Omental fat pad (tissue), 4 donors: ENCODE measurements around the gene KIF20A. TPM values are rescaled to one million over a fixed set of nuclear protein-coding genes. Genes with fewer than 3 reads are reported as not detected.

Experiments
- ATAC-seq: fragments of 150-250 bp; one replicate; pipeline ENCODE4 v1.9.1; 2016; ENCODE audit warnings: mild to moderate bottlenecking, moderate library complexity; ENCODE audit not compliant: low FRiP score
- DNase-seq: peaks from one replicate; pipeline ENCODE4 v3.0.0-alpha.2; 2019; ENCODE audit warnings: low spot score
- CTCF ChIP-seq, 3 donors: fragments of 450-650 bp; IDR thresholded peaks; one replicate each; pipeline ENCODE4 v1.5.1; 2016 to 2017; ENCODE audit warnings: antibody characterized with exemption in 3 of 3, mild to moderate bottlenecking in 3 of 3, moderate library complexity in 2 of 3
- total RNA-seq, 4 donors: library from RNA; depleted of rRNA; stranded (reverse); fragments of >200 nt; gene quantifications; one replicate each; pipeline ENCODE4 v1.1.0, GENCODE V29; 2016

KIF20A gene
- total RNA-seq, 4 donors from 2014 or later = 0.37 to 3.2 (median 3.0) TPM; not detected in 1

GRCh38 chr5:138230981-138231589, 52.2 kb downstream of the KIF20A start:
- ATAC-seq (no peak), DNase-seq (no peak)
- TF ChIP-seq CTCF (IDR thresholded peaks at IDR 0.05) = no peak

DNA sequence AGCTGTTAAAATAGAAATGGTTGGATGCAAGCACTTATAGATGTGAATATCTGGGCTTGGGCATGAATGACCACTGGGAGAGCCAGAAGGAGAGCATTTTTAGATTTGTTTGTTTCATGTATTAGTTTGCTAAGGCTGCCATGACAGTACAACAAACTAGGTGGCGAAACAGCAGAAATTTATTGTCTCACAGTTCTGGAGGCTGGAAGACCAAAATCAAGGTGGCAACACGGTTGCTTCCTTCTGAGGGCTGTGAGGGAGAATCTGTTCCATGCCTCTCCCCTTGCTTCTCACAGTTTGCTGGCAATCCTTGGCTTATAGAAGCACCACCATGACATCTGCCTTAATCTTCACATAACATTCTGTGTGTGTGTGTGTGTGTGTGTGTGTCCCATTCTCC, 54.4 kb downstream of the KIF20A start:
- ATAC-seq (no peak), DNase-seq (no peak)
- TF ChIP-seq CTCF (IDR thresholded peaks at IDR 0.05) = no peak

DNA sequence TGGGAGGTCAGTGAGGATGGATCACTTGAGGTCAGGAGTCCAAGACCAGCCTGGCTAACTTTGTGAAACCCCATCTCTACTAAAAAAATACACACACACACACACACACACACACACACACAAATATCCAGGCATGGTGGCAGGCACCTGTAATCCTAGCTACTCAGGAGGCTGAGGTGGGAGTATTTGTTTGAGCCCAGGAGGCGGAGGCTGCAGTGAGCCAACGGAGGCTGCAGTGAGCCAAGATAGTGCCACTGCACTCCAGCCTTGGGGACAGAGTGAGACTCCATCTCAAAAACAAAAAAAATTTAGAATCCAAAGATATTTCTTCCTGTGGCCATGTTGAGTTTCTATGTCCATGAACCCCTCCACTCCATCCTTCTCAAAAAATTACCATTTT, 55.7 kb downstream of the KIF20A start:
- DNase-seq (no peak), ATAC-seq (no peak)
- TF ChIP-seq CTCF (IDR thresholded peaks at IDR 0.05) = no peak

Other genes with a start within 250 kb of the KIF20A start
- gene FAM13B, start 146.0 kb upstream of the KIF20A start, total RNA-seq = 10 to 100 TPM; 30.0 to 37.1 (median 33.6) TPM
- gene WNT8A, start 95.1 kb upstream of the KIF20A start, total RNA-seq = not detected
- 1 to 10 TPM in 1 of 4 donors, under 1 TPM in 2, not detected in 1; 0.36 to 2.3 (median 0.75) TPM for gene NME5, start 39.7 kb upstream of the KIF20A start, total RNA-seq
- gene BRD8, start 482 bp upstream of the KIF20A start, total RNA-seq = 10 to 100 TPM; 25.0 to 49.2 (median 29.0) TPM
- 10 to 100 TPM; 11.6 to 16.3 (median 14.5) TPM for gene CDC23, start 34.2 kb downstream of the KIF20A start, total RNA-seq
- 1 to 10 TPM in 1 of 4 donors, not detected in 3; 1.3 TPM for gene GFRA3, start 95.5 kb downstream of the KIF20A start, total RNA-seq
- under 1 TPM in 2 of 4 donors, not detected in 2; 0.56 to 0.72 TPM for gene CDC25C, start 152.7 kb downstream of the KIF20A start, total RNA-seq
- gene FAM53C, start 159.2 kb downstream of the KIF20A start, total RNA-seq = 10 to 100 TPM; 21.9 to 38.7 (median 25.3) TPM
- 10 to 100 TPM; 47.6 to 66.2 (median 54.1) TPM for gene KDM3B, start 173.6 kb downstream of the KIF20A start, total RNA-seq